GM19240 (cell line): ENCODE measurements around the gene NFATC1.

ENCODE experiments used
- DNase-seq: peaks from one replicate; pipeline ENCODE4 v3.0.0; 2011; ENCODE audit warnings: low spot score; ENCODE audit not compliant: insufficient read length

Gene NFATC1

GRCh38 chr18:79438898-79439627 is 43.3 kb downstream of the NFATC1 start:
- no peak for DNase-seq

GRCh38 chr18:79439628-79440023 is 43.9 kb downstream of the NFATC1 start:
- no peak for DNase-seq

- no peak for DNase-seq
Measured at GRCh38 chr18:79440316-79441110, 44.8 kb downstream of the NFATC1 start.

- DNase-seq: no peak
Measured at GRCh38 chr18:79441420-79441819, 45.7 kb downstream of the NFATC1 start.

- DNase-seq: no peak
Measured at GRCh38 chr18:79442508-79443221, 46.9 kb downstream of the NFATC1 start.

GRCh38 chr18:79445221-79445620 is 49.5 kb downstream of the NFATC1 start:
- no peak for DNase-seq

- no peak for DNase-seq
Measured at GRCh38 chr18:79445696-79446561, 50.2 kb downstream of the NFATC1 start.

GRCh38 chr18:79446931-79447330 is 51.2 kb downstream of the NFATC1 start:
- no peak for DNase-seq

- DNase-seq: no peak
Measured at GRCh38 chr18:79447703-79448367, 52.1 kb downstream of the NFATC1 start.

- DNase-seq: no peak
Measured at GRCh38 chr18:79448621-79449020, 52.9 kb downstream of the NFATC1 start.

- DNase-seq: no peak
Measured at GRCh38 chr18:79449551-79450288, 54.0 kb downstream of the NFATC1 start.

- DNase-seq: no peak
Measured at GRCh38 chr18:79450289-79451080, 54.8 kb downstream of the NFATC1 start.

GRCh38 chr18:79451237-79452125 is 55.8 kb downstream of the NFATC1 start:
- DNase-seq: no peak

GRCh38 chr18:79452190-79452990 is 56.7 kb downstream of the NFATC1 start:
- DNase-seq: no peak

GRCh38 chr18:79452991-79453645 is 57.4 kb downstream of the NFATC1 start:
- DNase-seq: no peak

- DNase-seq: no peak
Measured at GRCh38 chr18:79453816-79454735, 58.3 kb downstream of the NFATC1 start.
